Glomerular endothelial cell (primary cell): ENCODE measurements around the gene POU3F1. TPM values are rescaled to one million over a fixed set of nuclear protein-coding genes. Genes with fewer than 3 reads are reported as not detected.

Experiments used
- total RNA-seq: library from RNA; depleted of rRNA; stranded (reverse); fragments of >200 nt; gene quantifications from 2 replicates; pipeline ENCODE4 v1.2.3, GENCODE V29; 2015

The POU3F1 gene
- total RNA-seq, 1 donor from 2014 or later: not detected

Other genes with a start within 250 kb of the POU3F1 start
- gene C1orf122, start 239.0 kb downstream of the POU3F1 start, total RNA-seq: 74.4 and 113 TPM in 2 replicates
- 19.6 and 22.1 TPM in 2 replicates for gene YRDC, start 238.6 kb downstream of the POU3F1 start, total RNA-seq
- gene MTF1, start 187.2 kb downstream of the POU3F1 start, total RNA-seq: 3.7 and 6.2 TPM in 2 replicates
- 9.4 and 13.8 TPM in 2 replicates for gene INPP5B, start 99.7 kb downstream of the POU3F1 start, total RNA-seq
- gene SF3A3, start 56.8 kb downstream of the POU3F1 start, total RNA-seq: 35.5 and 65.5 TPM in 2 replicates
- gene FHL3, start 41.3 kb downstream of the POU3F1 start, total RNA-seq: 55.4 and 90.1 TPM in 2 replicates
- gene UTP11, start 34.1 kb downstream of the POU3F1 start, total RNA-seq: 27.4 and 53.7 TPM in 2 replicates